Esophagus squamous epithelium (tissue), 4 donors: ENCODE data around the gene RABGAP1L.

ENCODE experiments used
- CTCF ChIP-seq, 6 experiments: fragments of 450-650 bp in 4 of 6; fragments of 200-600 bp in 2 of 6; sonication (generic) in 2 of 6; IDR thresholded peaks; one replicate each; pipeline ENCODE4 v1.5.1; 2016 to 2019; ENCODE audit warnings: antibody characterized with exemption in 6 of 6, mild to moderate bottlenecking in 4 of 6, moderate library complexity in 4 of 6
- POLR2A ChIP-seq, 4 donors: fragments of 450-650 bp; IDR thresholded peaks; one replicate each; pipeline ENCODE4 v1.6.1; 2017; ENCODE audit warnings: antibody characterized with exemption in 4 of 4, mild to moderate bottlenecking in 4 of 4, moderate library complexity in 3 of 4

GRCh38 chr1:174939775-174940545 lies 780.6 kb downstream of the RABGAP1L start:
- no peak for TF ChIP-seq CTCF (IDR thresholded peaks at IDR 0.05)
- TF ChIP-seq POLR2A (IDR thresholded peaks at IDR 0.05) = no peak
